OCI-LY3 (cell line): ENCODE measurements around the gene EYS.

Experiments used
- H2AFZ ChIP-seq: fragments of 200-600, 300-600 bp; shearing (Covaris generic); 2 replicates; pipeline ENCODE4 v1.6.0; 2014; ENCODE audit warnings: antibody characterized with exemption, low read depth, low read length
- H3K27ac ChIP-seq: fragments of 200-600, 300-600 bp; sonication (generic); 2 replicates; pipeline ENCODE4 v1.5.1; 2014; ENCODE audit warnings: mild to moderate bottlenecking, low read length, moderate library complexity, mixed read lengths
- H3K27me3 ChIP-seq: fragments of 200-600, 300-600 bp; sonication (generic); 2 replicates; pipeline ENCODE4 v1.6.1; 2014; ENCODE audit warnings: low read depth, low read length, mixed read lengths
- H3K36me3 ChIP-seq: fragments of 200-600, 300-600 bp; sonication (generic); replicated peaks from 2 replicates; pipeline ENCODE3; 2014; ENCODE audit warnings: low read depth, low read length, mixed read lengths
- H3K4me1 ChIP-seq: fragments of 300-600, 200-600 bp; sonication (generic); 2 replicates; pipeline ENCODE4 v1.6.1; 2014; ENCODE audit warnings: low read length, mixed read lengths
- H3K4me2 ChIP-seq: fragments of 200-600, 300-600 bp; sonication (generic); 2 replicates; pipeline ENCODE4 v1.6.1; 2014; ENCODE audit warnings: low read length, mixed read lengths
- H3K4me3 ChIP-seq: fragments of 300-600, 200-600 bp; sonication (generic); 2 replicates; pipeline ENCODE4 v1.5.1; 2014; ENCODE audit warnings: antibody characterized with exemption, mild to moderate bottlenecking, low read length, moderate library complexity
- H3K79me2 ChIP-seq: fragments of 300-600, 200-600 bp; shearing (Covaris generic); 2 replicates; pipeline ENCODE4 v1.6.1; 2014; ENCODE audit warnings: mild to moderate bottlenecking, low read length, mixed read lengths
- H3K9ac ChIP-seq: fragments of 300-600, 200-600 bp; shearing (Covaris generic); 2 replicates; pipeline ENCODE4 v1.6.0; 2014; ENCODE audit warnings: mild to moderate bottlenecking, low read length, moderate library complexity
- H3K9me3 ChIP-seq: fragments of 200-600, 300-600 bp; shearing (Covaris generic); 2 replicates; pipeline ENCODE4 v1.6.1; 2014; ENCODE audit warnings: low read length, mixed read lengths; ENCODE audit not compliant: insufficient read depth
- H4K20me1 ChIP-seq: fragments of 200-600, 300-600 bp; sonication (generic); 2 replicates; pipeline ENCODE4 v1.6.1; 2016; ENCODE audit warnings: low read length, mixed read lengths; ENCODE audit not compliant: insufficient read depth
- CTCF ChIP-seq: fragments of 200-600, 300-600 bp; sonication (generic); IDR thresholded peaks from 2 replicates; pipeline ENCODE4 v1.5.1; 2014; ENCODE audit warnings: antibody characterized with exemption, low read length, low read depth
- EZH2phosphoT487 ChIP-seq: fragments of 200-600 bp; shearing (Covaris generic); IDR thresholded peaks from 2 replicates; pipeline ENCODE4 v1.6.1; 2018; ENCODE audit warnings: antibody characterized with exemption, mixed run types, low read depth

EYS gene

GRCh38 chr6:64224819-64225218 lies 1482.2 kb downstream of the EYS start:
- Histone ChIP-seq H3K27me3 (no peaks in the 10 kb centered on the region), H3K36me3 (no peaks in the 10 kb centered on the region), H2AFZ (no peak overlapping the region), H3K9ac (no peak overlapping the region), H3K4me3 (no peak overlapping the region), H3K27ac (no peak overlapping the region), H3K4me1 (peaks cover 6% of the 10 kb centered on the region; the same call in 1 of the 2 replicates), H3K9me3 (no peaks in the 10 kb centered on the region), H3K4me2 (no peak overlapping the region), H4K20me1 (no peaks in the 10 kb centered on the region), H3K79me2 (no peaks in the 10 kb centered on the region)
- TF ChIP-seq CTCF (no peak), EZH2phosphoT487 (no peak)

- H3K9me3 ChIP-seq: no peaks in the 10 kb centered on the region
- H4K20me1 ChIP-seq: no peaks in the 10 kb centered on the region
- no peak overlapping the region for H3K4me2 ChIP-seq
- H3K36me3 ChIP-seq: no peaks in the 10 kb centered on the region
- no peaks in the 10 kb centered on the region for H3K79me2 ChIP-seq
- no peak overlapping the region for H3K27ac ChIP-seq
- TF ChIP-seq CTCF: no peak
- no peak for TF ChIP-seq EZH2phosphoT487
- H3K9ac ChIP-seq: no peak overlapping the region
- H3K4me1 ChIP-seq: peaks cover 20% of the 10 kb centered on the region
- H2AFZ ChIP-seq: no peak overlapping the region
- no peak overlapping the region for H3K4me3 ChIP-seq
- no peaks in the 10 kb centered on the region for H3K27me3 ChIP-seq
These were observed 1485.2 kb downstream of the EYS start for GRCh38 chr6:64221776-64222175.

- Histone ChIP-seq H3K27me3 (no peaks in the 10 kb centered on the region), H3K79me2 (no peaks in the 10 kb centered on the region), H3K4me1 (peaks cover 20% of the 10 kb centered on the region), H3K27ac (no peak overlapping the region), H3K4me3 (no peak overlapping the region), H2AFZ (no peak overlapping the region), H3K9ac (no peak overlapping the region), H3K36me3 (no peaks in the 10 kb centered on the region), H4K20me1 (no peaks in the 10 kb centered on the region), H3K9me3 (no peaks in the 10 kb centered on the region), H3K4me2 (no peak overlapping the region)
- no peak for TF ChIP-seq CTCF
- no peak for TF ChIP-seq EZH2phosphoT487
These were observed 1486.2 kb downstream of the EYS start for GRCh38 chr6:64220801-64221200.

GRCh38 chr6:64217721-64218620 lies 1489.1 kb downstream of the EYS start:
- Histone ChIP-seq H2AFZ (0 out of 2 replicates have a peak overlapping the region, but pooled peaks have one; percentile 11), H3K27me3 (no peaks in the 10 kb centered on the region), H3K4me3 (no peak overlapping the region), H3K4me1 (peaks cover 20% of the 10 kb centered on the region), H3K79me2 (no peaks in the 10 kb centered on the region), H4K20me1 (no peaks in the 10 kb centered on the region), H3K9me3 (no peaks in the 10 kb centered on the region), H3K27ac (no peak overlapping the region), H3K9ac (no peak overlapping the region), H3K36me3 (no peaks in the 10 kb centered on the region), H3K4me2 (peak overlapping the region; percentile 38)
- TF ChIP-seq EZH2phosphoT487 (no peak), CTCF (no peak)
